Activated naive CD4-positive, alpha-beta T cell treated with anti-CD3 and anti-CD28 coated beads, Interleukin-2, amount 50 U/mL, for 24 hours (primary cell): ENCODE data around the gene SPATA31D1.
"Not testable (repeated sequence)": the region's sequence is repeated elsewhere in the genome, so short reads cannot be mapped to it uniquely, and the experiment has no call there.

ENCODE experiments used
- H3K27ac Mint-ChIP-seq: one replicate; pipeline ENCODE4 v1.8.0; 2021; ENCODE audit warnings: mild to moderate bottlenecking, mixed read lengths
- H3K27me3 Mint-ChIP-seq: one replicate; pipeline ENCODE4 v1.8.0; 2021; ENCODE audit warnings: mixed read lengths
- H3K36me3 Mint-ChIP-seq: one replicate; pipeline ENCODE4 v1.8.0; 2021; ENCODE audit warnings: mixed read lengths
- H3K4me1 Mint-ChIP-seq: one replicate; pipeline ENCODE4 v1.8.0; 2021; ENCODE audit warnings: mixed read lengths
- H3K4me3 Mint-ChIP-seq: one replicate; pipeline ENCODE4 v1.8.0; 2021; ENCODE audit warnings: mild to moderate bottlenecking, mixed read lengths
- H3K9me3 Mint-ChIP-seq: one replicate; pipeline ENCODE4 v1.8.0; 2021; ENCODE audit warnings: mixed read lengths

Gene SPATA31D1

DNA sequence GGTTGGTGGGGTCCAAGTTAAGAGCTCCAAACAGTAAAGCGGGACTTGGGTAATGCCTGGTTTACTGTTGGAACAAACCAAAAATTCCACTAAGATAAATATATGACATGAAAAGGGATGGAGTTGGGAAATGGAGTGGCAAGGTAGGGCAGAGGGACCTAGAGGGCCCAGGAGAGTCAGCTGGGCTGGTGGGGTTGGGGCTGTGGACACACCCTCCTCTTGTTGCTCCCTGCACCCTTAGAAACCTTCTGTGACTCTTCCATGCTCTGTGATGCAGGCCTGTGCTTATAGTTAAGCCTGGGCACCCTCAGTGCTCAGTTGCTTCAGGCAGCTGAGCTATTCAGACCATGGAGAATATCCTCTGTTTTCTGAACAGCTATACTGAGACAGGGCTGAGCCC, at the start of gene SPATA31D1:
TSS of gene SPATA31D1 (plus strand) at position 301 of the 400 bp plus-strand sequence. CDS start at position 348, 47 bp downstream.
- not testable (repeated sequence) for H3K36me3 Mint-ChIP-seq, H3K9me3 Mint-ChIP-seq, H3K4me1 Mint-ChIP-seq, H3K27me3 Mint-ChIP-seq, H3K4me3 Mint-ChIP-seq, H3K27ac Mint-ChIP-seq

DNA sequence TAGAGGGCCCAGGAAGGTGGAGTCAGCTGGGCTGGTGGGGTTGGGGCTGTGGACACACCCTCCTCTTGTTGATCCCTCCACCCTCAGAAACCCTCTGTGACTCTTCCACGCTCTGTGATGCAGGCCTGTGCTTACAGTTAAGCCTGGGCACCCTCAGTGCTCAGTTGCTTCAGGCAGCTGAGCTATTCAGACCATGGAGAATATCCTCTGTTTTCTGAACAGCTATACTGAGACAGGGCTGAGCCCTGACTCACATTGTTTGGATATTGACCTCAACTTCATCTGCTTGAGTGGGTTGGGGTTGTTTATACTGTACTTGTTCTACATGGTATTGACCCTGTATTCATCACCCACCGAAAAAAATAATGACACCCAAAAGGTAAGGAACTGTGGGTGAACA, 45.2 kb upstream of the SPATA31D1 start, which contains the start of gene SPATA31D3:
TSS of gene SPATA31D3 (plus strand) at position 108 of the 400 bp plus-strand sequence. CDS start at position 194, 86 bp downstream.
- not testable (repeated sequence) for H3K4me3 Mint-ChIP-seq, H3K4me1 Mint-ChIP-seq, H3K36me3 Mint-ChIP-seq, H3K27me3 Mint-ChIP-seq, H3K9me3 Mint-ChIP-seq, H3K27ac Mint-ChIP-seq

DNA sequence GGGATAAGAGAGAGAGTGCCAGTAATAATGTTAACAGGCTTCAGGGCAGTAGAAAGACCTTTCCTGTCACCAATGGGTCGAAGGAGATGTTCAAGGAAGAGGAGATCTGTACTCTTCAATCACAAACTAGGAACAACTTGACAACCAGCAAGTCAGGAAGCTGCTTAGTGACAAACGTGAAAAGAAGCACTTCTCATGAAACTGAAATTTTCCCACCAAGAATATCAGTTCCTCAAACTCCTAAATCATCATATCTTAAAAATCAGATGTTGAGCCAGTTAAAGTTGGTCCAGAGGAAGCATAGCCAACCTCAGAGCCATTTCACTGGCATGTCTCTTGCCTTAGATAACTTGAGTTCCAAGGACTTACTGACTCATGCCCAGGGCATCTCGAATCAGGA, 39.9 kb upstream of the SPATA31D1 start:
- H3K36me3 Mint-ChIP-seq, H3K4me1 Mint-ChIP-seq, H3K27me3 Mint-ChIP-seq, H3K27ac Mint-ChIP-seq, H3K4me3 Mint-ChIP-seq: not testable (repeated sequence)
- H3K9me3 Mint-ChIP-seq = peaks cover 12% of the 10 kb centered on the region

DNA sequence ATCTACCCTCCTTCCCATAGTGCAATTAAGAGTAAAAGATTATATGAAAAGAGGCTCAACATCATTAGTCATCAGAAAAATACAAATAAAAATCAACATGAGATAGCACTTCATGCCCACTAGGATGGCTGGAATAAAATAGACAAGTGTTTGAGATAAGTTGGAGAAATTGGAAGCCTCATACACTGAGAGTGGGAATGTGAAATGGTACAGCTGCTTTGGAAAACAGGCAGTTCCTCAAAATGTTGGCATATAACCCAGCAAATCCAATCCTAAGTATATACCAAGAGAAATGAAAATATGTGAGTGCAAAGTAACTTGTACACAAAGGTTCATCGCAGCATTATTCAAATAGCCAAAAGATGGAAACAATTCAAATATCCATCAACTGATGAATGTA, 35.5 kb upstream of the SPATA31D1 start:
- Mint-ChIP-seq H3K4me1 (no peaks in the 10 kb centered on the region), H3K27ac (no peak overlapping the region), H3K9me3 (peaks cover 22% of the 10 kb centered on the region), H3K36me3 (no peaks in the 10 kb centered on the region), H3K4me3 (no peak overlapping the region), H3K27me3 (no peaks in the 10 kb centered on the region)

DNA sequence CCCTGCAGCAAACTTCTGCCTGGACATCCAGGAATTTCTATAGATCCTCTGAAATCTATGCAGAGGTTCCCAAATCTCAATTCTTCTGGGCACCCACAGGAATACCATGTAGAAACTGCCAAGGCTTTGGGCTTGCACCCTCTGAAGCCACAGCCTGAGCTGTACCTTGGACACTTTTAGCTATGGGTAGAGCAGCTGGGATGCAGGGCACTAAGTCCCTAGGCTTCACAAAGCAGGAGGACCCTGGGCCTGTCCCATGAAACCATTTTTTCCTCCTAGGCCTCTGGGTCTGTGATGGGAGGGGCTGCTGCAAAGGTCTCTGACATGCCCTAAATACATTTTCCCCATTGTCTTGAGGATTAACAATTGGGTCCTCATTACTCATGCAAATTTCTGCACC, 32.9 kb upstream of the SPATA31D1 start:
- H3K4me1 Mint-ChIP-seq = no peaks in the 10 kb centered on the region
- peaks cover 22% of the 10 kb centered on the region for H3K9me3 Mint-ChIP-seq
- no peaks in the 10 kb centered on the region for H3K27me3 Mint-ChIP-seq
- H3K27ac Mint-ChIP-seq = no peak overlapping the region
- no peaks in the 10 kb centered on the region for H3K36me3 Mint-ChIP-seq
- no peak overlapping the region for H3K4me3 Mint-ChIP-seq

DNA sequence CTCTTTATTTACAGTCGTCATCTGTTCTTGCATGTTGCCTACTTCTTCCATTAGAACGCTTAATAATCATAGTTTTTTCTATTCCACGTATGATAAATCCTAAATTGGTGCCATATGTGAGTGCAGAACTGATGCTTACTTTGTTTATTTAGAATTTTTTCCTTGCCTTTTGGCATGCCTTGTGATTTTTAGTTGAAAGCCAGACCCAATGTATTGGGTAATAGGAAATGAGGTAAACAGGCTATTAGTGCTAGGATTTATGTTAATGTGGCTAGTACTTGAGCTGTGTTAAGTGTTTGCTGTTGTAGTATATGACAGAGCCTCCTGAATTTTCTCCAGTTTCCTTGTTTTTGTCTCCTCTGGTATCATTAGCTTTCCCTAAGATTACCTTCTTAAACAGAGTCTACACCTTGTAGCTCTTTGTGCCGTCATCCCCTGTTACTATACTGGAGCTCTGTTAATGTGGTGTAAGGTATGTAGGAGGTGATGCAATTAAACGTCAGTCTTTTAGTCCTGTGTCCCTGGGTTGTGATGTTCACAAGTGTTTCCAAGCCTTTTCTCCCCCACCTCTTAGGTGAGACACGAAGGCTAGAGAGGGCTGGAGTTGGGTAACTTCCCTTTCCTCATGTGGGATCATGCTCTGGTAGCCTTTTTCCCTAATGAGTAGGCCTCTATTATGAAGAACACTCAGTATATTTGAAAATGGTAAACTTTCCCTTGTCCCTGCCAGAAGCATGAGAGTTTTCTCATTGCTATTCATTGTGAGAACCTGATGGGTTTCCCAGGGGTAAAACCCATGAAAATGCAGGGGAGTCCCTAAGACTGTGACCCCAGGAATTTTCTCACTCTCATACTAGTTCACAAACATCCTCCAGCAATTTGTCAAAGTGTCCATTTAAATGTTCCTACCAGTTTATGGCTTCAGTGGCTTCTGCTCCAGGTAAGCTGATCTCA, 24.1 kb upstream of the SPATA31D1 start:
- Mint-ChIP-seq H3K9me3 (no peaks in the 10 kb centered on the region), H3K36me3 (no peaks in the 10 kb centered on the region), H3K27ac (no peak overlapping the region), H3K4me3 (no peak overlapping the region), H3K27me3 (peaks cover 1% of the 10 kb centered on the region), H3K4me1 (no peaks in the 10 kb centered on the region)

DNA sequence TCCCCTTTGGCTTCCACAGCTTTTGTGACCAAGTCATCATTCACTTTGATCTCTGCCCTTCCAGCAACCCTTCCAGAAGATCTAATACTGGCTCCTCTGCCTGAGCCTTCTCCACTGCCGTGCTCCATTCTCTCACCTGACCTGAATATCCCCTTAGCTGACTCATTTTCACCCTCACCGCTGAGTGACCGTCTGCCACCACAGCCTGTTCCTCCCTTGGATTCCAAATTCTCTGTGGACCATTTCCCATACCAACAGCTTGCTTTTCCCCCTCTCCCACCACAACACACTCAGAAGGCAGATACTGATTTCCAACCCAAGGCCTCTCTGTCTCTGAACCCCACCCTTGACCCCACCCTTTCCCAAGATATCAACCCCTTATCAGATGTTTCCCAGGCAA, 20.5 kb upstream of the SPATA31D1 start:
- H3K4me1 Mint-ChIP-seq = no peaks in the 10 kb centered on the region
- H3K4me3 Mint-ChIP-seq = no peak overlapping the region
- H3K36me3 Mint-ChIP-seq = no peaks in the 10 kb centered on the region
- H3K27ac Mint-ChIP-seq = no peak overlapping the region
- peaks cover 1% of the 10 kb centered on the region for H3K27me3 Mint-ChIP-seq
- no peaks in the 10 kb centered on the region for H3K9me3 Mint-ChIP-seq

DNA sequence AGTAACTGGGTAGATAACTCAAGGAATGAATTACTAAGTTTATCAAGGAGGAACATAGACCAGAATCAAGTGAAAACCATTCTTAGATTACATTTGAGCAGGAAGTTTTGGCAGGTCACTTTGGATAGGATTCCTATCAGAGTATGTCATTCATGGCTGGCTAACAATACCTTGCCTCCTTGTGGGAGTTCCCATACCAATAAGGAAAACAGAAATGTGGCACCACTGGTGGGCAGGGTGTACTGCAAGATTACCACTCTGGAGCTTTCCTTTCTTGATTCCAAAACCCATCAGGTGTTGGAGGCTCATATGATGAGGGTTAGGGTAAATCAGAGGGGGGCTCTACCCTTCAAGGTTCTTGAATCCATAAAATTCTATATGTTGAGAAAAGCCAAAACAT, 18.6 kb upstream of the SPATA31D1 start:
- peaks cover 1% of the 10 kb centered on the region for H3K27me3 Mint-ChIP-seq
- H3K4me3 Mint-ChIP-seq = no peak overlapping the region
- H3K36me3 Mint-ChIP-seq = no peaks in the 10 kb centered on the region
- H3K27ac Mint-ChIP-seq = no peak overlapping the region
- no peaks in the 10 kb centered on the region for H3K9me3 Mint-ChIP-seq
- no peaks in the 10 kb centered on the region for H3K4me1 Mint-ChIP-seq

DNA sequence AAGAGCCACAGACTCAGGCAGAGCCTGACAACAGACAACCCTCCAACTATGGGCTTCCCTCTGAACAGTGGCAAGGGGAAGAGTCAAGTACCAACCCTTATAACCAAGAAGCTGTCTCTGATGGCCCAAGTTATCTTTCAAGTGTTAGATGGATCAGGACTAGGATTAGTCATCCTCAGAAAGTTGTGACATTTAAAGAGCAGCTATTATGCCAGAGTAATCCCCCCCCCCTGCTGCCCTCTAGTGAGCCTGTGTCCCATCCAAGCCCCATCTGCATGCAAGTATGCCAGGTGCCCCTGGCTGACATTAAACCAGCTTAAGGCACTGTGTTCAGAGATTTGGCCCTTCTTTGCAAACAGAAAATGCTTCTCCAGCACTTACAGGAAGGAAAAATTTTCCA, 16.8 kb upstream of the SPATA31D1 start:
- Mint-ChIP-seq H3K9me3 (peaks cover 5% of the 10 kb centered on the region), H3K4me3 (no peak overlapping the region), H3K27me3 (peaks cover 1% of the 10 kb centered on the region)

DNA sequence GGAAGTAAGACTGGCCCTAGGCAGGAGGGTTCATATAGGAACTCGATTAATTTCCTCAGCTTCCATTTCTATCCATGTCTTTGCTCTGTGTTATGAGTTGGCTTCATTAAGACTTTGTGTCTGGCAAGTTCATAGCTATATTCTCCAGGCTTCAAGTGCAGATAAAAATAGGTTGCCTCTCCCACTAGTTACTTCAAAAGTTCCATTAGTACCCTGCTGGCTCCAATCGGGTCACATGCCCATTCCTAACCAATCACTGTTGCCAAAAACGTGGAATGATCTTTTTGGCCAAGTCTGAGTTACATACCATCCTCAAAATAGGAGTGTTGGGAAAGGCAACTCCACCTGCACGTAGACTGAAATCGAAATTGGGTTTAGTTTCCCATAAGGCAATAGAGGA, 13.8 kb upstream of the SPATA31D1 start:
- Mint-ChIP-seq H3K4me1 (no peaks in the 10 kb centered on the region), H3K4me3 (no peak overlapping the region), H3K36me3 (no peaks in the 10 kb centered on the region), H3K27ac (no peak overlapping the region), H3K27me3 (no peaks in the 10 kb centered on the region), H3K9me3 (peaks cover 5% of the 10 kb centered on the region)

More for the DNA sequence above, 16.8 kb upstream of the SPATA31D1 start:
- Mint-ChIP-seq H3K36me3 (no peaks in the 10 kb centered on the region), H3K27ac (no peak overlapping the region), H3K4me1 (no peaks in the 10 kb centered on the region)

DNA sequence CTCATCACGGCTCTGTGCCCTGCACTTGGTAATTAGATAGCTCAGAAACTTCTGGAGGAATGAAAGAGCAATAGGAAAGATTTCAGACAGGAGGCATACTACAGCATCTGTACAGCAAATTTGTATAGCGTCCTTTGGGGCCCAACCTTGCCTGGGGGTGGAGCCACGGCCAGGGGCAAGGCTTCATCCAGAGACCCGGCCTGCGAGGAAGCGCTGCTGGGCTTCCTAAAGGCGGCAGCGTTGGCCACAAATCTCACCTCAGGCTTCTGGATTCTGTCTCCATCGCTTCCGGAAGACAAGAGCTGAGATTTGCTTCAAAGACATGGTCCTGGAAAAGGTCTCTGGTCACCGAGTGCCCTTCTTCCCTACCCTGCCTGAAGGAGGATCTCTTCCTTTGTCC, 12.2 kb upstream of the SPATA31D1 start:
- Mint-ChIP-seq H3K4me3 (no peak overlapping the region), H3K27ac (no peak overlapping the region), H3K4me1 (no peaks in the 10 kb centered on the region), H3K27me3 (no peaks in the 10 kb centered on the region), H3K36me3 (no peaks in the 10 kb centered on the region), H3K9me3 (peaks cover 5% of the 10 kb centered on the region)

DNA sequence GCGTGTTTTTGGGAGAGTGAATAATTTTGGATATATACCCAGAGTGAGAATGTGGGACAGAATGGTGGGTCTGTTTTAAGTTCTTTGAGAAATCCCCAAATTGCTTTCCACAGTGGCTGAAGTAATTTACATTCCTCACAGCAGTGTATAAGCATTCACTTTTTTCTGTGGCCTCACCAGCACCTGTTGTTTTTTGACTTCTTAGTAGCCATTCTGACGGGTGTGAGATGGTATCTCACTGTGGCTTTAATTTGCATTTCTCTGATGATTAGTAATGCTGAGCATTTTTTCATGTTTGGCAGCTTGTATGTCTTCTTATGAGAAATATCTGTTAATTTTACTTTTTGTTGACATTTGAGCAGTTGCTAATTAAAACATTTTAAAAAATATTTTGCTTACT, 9.4 kb upstream of the SPATA31D1 start:
- no peak overlapping the region for H3K27ac Mint-ChIP-seq
- no peaks in the 10 kb centered on the region for H3K36me3 Mint-ChIP-seq
- peaks cover 5% of the 10 kb centered on the region for H3K9me3 Mint-ChIP-seq
- no peak overlapping the region for H3K4me3 Mint-ChIP-seq
- H3K27me3 Mint-ChIP-seq = peaks cover 2% of the 10 kb centered on the region
- H3K4me1 Mint-ChIP-seq = no peaks in the 10 kb centered on the region

DNA sequence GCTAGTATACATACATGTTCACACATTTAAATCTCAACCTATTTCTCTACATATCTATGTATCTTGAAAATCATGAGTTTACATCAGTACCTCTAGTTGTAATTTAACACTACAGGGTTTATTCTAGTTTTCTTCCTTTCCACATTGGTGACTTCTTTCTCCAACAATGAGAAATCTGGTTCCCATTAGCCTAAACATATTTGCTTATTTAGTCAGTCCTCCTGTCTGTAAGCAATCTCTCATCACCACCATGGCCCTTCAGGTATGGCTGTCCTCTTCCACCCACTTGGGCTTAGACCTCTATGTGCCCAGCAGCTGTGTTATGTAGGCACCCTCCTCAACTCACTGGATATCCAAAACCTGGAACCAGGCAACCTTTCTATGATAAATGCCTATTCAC, 8.0 kb upstream of the SPATA31D1 start:
- peaks cover 2% of the 10 kb centered on the region for H3K9me3 Mint-ChIP-seq
- H3K4me3 Mint-ChIP-seq = no peak overlapping the region
- no peak overlapping the region for H3K27ac Mint-ChIP-seq
- no peaks in the 10 kb centered on the region for H3K4me1 Mint-ChIP-seq
- H3K36me3 Mint-ChIP-seq = no peaks in the 10 kb centered on the region
- H3K27me3 Mint-ChIP-seq = peaks cover 2% of the 10 kb centered on the region

DNA sequence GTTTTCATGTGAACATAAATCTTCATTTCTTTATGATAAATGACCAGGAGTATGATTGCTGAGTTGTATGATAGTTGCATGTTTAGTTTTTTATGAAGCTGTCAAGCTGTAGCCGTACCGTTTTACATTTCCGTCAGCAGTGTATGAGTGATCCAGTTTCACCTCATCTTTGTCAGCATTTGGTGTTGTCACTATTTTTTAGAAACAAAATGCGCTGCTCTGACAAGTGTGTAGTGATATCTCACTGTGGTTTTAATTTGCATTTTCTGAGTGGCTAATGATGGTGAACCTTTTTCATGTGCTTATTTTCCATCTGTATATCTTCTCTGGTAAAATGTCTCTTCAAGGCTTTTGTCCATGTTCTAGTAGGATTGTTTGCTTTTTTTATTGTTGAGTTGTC, 6.7 kb upstream of the SPATA31D1 start:
- Mint-ChIP-seq H3K4me1 (no peaks in the 10 kb centered on the region), H3K9me3 (no peaks in the 10 kb centered on the region), H3K27me3 (peaks cover 2% of the 10 kb centered on the region), H3K27ac (no peak overlapping the region), H3K36me3 (no peaks in the 10 kb centered on the region), H3K4me3 (no peak overlapping the region)

DNA sequence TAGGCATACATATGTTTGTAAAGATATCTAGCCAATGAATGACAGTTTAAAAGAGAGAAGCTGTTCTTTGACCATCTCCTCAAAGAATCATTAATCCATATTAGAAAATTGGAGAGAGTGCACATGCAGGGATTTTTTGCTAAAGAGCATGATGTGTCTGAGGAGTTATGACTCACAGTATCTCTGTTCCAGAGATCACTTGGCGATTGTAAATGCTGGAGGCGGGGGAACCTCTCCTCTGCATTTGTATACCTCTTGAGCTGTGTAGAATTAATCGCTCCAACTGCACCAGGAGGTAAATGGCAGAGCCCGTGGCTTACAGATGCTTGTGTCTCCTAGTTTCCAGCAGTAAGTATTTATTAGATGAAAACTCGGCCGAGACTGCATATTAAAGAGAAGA, 3.6 kb upstream of the SPATA31D1 start:
- H3K4me1 Mint-ChIP-seq = no peaks in the 10 kb centered on the region
- no peak overlapping the region for H3K4me3 Mint-ChIP-seq
- H3K9me3 Mint-ChIP-seq = peaks cover 7% of the 10 kb centered on the region
- no peak overlapping the region for H3K27ac Mint-ChIP-seq
- no peaks in the 10 kb centered on the region for H3K36me3 Mint-ChIP-seq
- H3K27me3 Mint-ChIP-seq = peaks cover 2% of the 10 kb centered on the region

DNA sequence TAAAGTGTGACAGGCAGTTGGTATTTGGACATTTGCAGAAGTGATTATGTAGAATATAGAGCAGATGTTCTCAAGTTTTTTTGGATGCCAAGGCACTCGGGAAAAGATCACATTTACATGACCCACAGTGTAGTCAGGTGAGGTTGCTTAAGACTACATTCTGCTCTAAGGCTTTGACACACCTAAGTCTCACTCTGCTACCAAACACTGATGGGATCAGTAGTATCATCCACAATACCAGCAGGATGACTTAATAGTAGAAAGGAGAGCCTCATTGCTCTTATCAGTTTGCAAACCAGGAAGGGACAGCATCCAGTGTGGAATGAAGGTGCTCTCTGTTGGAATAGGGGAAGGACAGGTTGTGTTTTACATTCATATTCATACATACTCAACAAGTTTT, 2.5 kb upstream of the SPATA31D1 start:
- Mint-ChIP-seq H3K4me1 (no peaks in the 10 kb centered on the region), H3K9me3 (peaks cover 7% of the 10 kb centered on the region), H3K36me3 (no peaks in the 10 kb centered on the region), H3K27ac (no peak overlapping the region), H3K27me3 (peaks cover 2% of the 10 kb centered on the region), H3K4me3 (no peak overlapping the region)

DNA sequence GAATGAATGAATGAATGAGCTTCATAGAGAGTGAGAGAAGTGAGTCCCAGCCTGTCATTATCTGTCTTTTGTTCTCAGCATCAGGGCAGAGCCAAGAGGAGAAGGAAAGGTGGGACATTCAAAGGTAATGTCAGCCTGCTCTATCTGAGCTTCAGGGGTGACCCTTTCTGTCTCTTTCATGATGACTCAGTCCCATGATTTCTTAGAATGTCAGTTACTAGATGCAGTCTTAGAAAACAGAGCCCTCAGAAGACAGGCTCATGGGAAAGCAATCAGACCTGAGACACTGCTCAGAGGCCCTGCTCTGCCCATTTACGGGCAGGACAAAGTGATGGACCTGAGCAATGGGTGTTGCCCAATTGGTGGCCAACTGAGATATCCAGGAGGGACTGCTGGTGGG, 1.1 kb downstream of the SPATA31D1 start:
- no peak overlapping the region for H3K4me3 Mint-ChIP-seq
- H3K4me1 Mint-ChIP-seq = no peaks in the 10 kb centered on the region
- H3K27me3 Mint-ChIP-seq = no peaks in the 10 kb centered on the region
- peaks cover 7% of the 10 kb centered on the region for H3K9me3 Mint-ChIP-seq
- H3K27ac Mint-ChIP-seq = no peak overlapping the region
- H3K36me3 Mint-ChIP-seq = no peaks in the 10 kb centered on the region
